ENCODE measurements around the gene LRRC25.
"Not testable (repeated sequence)": the region's sequence is repeated elsewhere in the genome, so short reads cannot be mapped to it uniquely, and the experiment has no call there.

GRCh38 chr19:18364277-18364825 lies 33.1 kb downstream of the LRRC25 start:
- not testable (repeated sequence) for TF ChIP-seq CTCF, POLR2A (IDR thresholded peaks at IDR 0.05)
